ENCODE data around the gene DNAJA2.

Gene DNAJA2

DNA sequence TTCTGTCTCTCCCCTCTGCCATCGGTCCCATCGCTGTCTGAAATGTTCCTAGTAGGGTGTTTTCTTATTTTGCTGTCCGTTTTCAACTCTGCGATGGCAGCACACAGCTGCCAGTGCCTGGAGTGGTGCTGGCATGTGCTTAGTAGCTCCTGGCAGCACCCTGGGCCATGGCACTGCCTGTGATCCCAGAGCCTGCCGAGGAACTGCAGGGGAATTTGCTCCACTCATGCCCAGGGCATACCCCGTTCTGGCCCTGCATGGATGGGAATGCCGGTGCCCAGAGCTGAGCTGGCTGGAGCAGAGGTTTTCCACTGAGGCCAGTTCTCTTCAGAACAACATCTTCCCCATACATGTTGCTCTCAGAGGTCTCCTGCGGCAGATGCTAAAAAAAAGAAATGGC, 46.2 kb downstream of the DNAJA2 start:
- DNase-seq (ENCODE audit: low read depth in 3 of 3) = no peak

DNA sequence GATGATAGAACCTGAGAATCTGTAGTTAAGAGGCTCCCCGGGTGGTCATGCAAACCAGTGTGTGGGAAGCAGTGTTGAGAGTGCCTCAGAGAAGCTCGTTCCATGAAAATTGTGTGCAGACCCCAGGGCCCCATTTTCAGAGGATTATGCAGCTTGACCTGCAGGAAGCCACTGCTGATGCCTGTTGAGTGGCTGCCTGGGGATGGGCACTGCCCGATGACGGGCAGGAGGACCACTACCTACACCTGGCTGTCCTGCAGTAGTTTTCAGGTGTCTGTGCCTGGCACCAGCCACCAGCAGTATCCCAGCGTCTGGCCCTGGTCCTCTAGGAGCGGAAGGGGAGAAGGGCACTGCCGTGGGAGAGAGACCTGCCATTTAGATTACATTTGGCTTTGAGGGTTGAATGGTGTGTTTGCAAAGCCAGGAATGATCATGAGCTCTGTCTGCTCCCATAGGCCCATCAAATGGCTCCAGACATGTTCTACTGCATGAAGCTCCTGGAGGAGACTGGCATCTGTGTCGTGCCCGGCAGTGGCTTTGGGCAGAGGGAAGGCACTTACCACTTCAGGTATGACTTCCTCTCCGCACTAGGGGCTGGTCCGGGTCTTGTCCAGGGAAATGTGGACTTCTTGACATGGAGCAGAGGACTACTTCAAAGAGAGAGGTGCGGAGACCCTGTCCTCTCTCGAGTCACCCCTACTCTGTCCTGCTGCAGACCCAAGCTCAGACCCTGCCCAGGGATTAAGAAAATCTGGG, 46.8 kb downstream of the DNAJA2 start:
- no peak for DNase-seq (ENCODE audit: low read depth in 3 of 3)

DNA sequence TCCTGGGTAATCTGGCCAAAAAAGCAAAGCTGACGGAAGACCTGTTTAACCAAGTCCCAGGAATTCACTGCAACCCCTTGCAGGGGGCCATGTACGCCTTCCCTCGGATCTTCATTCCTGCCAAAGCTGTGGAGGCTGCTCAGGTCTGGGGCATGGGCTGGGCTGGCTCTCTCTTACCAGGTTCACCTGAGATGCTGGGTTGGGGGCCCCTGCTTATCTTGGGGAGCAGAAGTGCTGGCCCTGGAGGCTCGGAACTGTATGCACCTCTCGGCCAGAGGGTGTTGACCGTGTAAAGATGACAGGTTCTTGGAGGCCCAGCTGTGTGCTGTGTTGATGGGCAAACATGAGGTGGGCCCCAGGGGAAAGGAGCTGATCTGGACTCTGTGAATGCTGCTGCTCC, 49.1 kb downstream of the DNAJA2 start:
- DNase-seq (ENCODE audit: low read depth in 3 of 3) = no peak

DNA sequence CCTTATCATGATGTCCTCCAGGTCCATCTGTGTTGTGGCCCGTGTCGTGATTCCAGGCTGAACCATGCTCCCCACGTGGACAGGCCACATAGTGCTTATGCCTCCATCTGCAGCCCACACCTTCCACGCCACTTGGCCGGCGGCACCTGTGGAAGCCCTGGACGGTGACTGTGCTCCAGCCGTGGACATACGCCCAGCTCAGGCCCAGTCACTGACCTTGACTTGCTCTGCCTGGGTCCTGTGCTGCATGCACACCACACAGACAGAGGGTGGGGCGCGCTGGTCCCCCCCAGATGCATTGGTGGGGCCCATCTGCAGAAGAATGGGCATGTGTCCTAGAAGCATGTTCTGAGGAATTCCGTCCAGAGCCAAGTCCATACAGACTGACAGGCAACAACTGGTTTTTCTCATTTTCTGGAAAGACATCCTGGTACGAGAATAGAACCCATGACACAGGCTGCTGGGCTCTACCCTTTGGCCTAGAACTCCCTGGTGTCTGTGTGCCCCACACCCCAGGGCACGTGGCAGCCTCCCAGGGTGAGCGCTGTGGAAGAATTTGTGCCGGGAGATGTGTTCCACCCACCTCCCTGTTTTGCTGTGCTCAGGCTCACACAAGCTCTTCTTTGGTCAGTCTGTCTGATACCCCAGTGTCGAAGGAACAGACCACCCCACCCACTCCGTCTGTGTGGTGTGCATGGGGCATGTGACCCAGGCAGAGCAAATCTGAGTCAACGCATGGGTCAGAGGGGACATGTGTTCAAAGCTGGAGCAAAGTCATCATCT, 49.8 kb downstream of the DNAJA2 start:
- no peak for DNase-seq (ENCODE audit: low read depth in 3 of 3)

DNA sequence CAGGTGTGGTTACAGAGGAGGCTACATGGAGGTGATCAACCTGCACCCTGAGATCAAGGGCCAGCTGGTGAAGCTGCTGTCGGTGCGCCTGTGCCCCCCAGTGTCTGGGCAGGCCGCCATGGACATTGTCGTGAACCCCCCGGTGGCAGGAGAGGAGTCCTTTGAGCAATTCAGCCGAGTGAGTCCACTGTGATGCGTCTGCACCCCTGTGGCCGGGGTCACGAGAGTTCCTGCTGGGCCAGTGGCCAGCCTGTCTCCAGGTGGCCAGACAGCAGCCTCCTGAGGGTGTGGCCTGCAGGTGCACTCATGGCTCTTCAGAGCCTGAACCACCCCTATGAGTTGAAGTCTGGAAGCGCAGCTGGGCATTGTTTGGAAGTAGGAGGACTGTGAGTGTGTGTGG, 51.2 kb downstream of the DNAJA2 start:
- DNase-seq (ENCODE audit: low read depth in 3 of 3) = no peak

DNA sequence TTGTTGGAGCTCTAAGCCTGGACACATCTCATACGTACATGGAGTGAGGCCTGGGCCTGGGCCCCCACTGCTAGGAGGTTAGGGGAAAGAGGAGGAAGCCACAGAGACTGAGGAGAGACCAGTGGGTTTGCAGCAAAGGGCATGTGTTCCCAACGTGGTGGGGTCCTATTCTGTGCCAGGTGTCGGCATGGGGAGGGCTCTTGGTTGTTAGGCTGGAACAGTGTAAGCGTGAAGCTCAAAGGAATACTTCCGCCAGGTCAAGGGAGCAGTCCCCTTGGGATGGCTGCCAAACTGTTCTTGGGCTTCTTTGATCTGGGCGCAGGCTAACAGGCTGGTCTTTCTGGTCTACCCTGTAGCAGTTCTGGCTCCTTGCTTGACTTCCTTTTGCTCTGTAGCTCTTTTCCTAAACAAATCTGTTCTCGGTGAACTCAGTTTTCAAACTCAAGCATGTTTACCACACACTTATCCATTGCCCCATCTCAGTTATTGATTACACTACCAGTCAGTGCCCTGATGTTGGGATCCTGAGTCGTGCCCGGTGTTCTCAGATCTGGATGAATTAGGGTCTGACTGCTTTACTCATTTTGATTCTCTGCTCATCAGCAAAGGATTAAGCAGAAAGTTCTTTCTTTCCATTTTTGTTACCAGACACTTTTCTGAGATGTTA, 52.9 kb downstream of the DNAJA2 start:
- no peak for DNase-seq (ENCODE audit: low read depth in 3 of 3)

DNA sequence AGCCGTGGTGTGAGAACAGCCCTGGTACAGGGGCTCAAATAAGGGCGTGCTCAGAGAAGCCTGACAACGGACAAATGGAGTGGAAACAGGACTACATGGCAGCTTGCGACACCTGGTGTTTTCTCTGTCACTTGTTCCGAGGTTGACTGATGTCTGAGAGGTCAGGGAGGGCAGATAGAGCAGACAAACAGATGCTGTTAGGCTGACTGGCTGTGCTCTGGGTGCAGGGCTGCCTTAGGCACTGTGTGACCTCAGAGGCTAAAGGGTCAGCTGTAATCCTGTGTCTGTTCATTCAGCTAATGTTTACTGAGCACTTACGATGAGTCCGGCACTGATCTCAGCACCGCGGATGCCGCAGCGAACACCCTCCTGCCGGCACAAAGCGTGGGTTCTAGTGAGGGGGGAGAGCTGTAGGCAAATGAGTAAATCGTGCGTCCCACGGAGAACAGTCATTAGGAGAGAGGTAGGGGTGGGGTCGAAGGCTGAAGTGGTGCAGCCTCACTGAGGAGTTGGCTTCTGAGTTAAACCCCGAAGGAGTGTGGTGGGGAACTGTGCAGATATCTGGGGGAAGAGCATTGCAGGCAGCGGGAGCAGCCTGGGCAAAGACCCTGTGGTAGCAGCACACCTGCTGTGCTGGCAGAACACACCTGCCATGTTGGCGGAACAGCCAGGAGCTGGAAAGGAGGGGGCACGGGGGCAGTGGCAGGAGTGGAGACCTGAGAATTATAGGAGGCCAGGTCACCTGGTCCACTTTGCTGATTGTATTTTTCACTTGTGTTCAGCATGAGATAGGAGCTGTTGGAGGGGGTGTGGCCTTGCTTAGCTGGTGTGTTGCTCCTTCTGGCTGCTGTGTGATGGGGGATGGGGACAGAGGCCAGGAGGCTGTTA, 54.3 kb downstream of the DNAJA2 start:
- DNase-seq (ENCODE audit: low read depth in 3 of 3) = peak in 1 of 3 experiments; percentile 3

DNA sequence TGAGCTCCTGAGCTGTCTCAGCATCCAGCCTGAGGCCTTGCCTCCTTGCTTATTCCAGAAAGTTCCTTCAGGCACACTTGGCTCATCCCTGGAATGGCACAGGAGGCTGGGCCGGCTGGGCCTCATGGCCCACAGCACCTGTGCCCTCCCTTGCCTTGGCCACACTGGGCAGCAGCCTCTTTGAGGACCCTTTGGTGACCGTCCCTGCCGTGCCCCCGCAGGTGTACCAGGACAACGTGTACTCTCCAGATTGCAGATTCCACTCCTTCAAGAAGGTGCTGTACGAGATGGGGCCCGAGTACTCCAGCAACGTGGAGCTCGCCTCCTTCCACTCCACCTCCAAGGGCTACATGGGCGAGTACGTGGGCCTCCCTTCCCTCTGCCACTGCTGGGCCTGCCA, 55.1 kb downstream of the DNAJA2 start:
- no peak for DNase-seq (ENCODE audit: low read depth in 3 of 3)

DNA sequence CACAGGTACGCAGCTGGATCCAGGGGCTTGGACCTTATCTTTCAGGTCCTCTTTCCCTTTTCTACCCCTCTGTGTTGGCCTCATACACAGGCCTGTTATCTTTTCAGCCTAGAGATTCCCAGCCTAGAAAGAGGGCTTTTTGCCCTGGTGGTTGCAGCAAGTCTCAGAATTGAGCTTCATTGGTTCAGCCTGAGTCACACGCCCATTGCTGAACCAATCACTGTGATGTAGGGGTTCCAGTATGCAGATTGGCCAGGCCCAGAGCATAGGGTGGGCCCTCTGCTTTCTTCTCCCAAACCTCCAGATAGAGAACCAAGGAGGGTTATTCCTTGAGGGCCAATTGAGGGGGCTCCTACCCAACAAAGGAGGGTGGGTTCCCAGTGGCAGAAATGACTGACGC, 56.5 kb downstream of the DNAJA2 start:
- DNase-seq (ENCODE audit: low read depth in 3 of 3) = no peak

DNA sequence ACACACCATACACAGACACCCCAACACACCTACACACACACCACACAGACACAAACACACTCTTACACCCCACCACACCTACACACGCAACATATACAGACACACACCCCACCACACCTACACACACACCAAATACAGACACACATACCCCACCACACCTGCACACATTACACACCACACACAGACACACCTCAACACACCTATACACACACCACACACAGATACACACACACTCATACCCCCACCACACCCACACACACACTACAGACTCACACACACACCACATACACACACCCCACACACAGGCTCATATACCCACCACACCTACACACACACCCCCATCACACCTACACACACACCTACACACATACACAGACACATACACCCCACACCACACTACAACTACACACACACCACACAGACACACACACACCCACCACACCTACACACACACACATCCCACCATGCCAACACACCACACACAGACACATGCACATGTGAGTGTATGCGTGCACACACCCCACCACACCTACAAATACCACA, 57.9 kb downstream of the DNAJA2 start:
- no peak for DNase-seq (ENCODE audit: low read depth in 3 of 3)

DNA sequence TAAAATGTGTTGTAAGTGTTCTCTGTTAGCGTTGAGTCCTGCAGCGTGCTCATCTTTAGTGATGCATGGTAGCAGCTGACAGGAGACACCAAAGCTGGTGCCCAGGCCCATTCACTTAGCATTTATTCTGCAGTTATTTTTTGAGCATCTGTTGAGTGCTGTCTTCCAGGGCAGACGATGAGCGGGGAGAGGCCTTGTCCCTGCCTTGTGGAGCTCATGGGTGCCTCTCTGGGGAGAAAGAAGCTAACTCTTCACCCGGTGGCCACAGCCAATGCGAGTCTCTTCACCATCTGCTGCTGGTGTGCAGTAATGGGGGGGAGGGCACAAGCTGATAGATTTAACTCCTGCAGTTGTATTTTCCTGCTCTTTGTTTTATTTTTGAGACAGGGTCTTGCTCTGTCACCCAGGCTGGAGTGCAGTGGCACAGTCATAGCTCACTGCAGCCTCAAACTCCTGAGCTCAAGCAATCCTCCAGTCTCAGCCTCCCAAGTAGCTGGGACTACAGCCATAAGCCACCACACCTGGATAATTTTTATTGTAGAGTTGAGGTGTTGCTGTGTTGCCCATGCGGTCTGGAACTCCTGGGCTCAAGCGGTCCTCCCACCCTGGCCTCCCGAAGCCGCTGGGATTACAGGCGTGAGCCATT, 58.8 kb downstream of the DNAJA2 start:
- no peak for DNase-seq (ENCODE audit: low read depth in 3 of 3)

DNA sequence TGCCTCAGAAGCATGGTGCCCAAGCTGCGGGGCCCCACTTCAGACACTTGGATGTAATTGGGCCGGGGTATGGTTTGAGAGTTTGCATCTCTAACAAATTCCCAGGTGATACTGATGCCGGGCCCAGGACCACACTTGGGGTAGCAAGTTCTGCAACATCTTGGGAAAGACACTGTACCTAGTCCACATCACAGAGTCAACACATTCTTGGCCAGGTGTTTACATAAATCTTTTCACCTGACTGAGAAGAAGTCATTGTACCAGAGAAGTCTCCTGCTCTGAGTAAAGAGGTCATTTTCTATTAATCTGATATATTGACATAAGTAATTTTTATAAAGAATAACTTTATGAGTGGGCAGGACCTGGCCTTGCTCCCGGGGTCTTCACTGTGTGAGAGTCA, 61.8 kb downstream of the DNAJA2 start:
- no peak for DNase-seq (ENCODE audit: low read depth in 3 of 3)

DNA sequence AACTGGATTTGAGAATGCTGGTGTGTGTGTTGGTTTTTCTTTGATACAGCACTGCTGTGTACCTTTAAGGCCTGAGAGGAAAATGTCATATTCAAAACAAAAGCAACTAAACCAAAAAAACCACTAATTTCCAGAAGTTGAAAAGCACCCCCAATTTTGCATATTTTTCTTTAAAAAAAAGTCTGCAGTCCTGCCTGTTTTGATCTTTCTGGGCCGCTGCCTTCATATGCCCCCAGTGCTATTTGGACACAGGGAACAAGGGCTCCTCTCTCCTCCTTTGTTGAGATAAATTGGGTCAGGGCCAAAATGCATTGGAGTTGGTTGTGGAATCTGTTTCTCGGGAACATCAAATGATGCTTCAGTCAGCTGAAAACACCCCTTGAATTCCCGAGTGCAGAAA, 62.4 kb downstream of the DNAJA2 start:
- no peak for DNase-seq (ENCODE audit: low read depth in 3 of 3)

DNA sequence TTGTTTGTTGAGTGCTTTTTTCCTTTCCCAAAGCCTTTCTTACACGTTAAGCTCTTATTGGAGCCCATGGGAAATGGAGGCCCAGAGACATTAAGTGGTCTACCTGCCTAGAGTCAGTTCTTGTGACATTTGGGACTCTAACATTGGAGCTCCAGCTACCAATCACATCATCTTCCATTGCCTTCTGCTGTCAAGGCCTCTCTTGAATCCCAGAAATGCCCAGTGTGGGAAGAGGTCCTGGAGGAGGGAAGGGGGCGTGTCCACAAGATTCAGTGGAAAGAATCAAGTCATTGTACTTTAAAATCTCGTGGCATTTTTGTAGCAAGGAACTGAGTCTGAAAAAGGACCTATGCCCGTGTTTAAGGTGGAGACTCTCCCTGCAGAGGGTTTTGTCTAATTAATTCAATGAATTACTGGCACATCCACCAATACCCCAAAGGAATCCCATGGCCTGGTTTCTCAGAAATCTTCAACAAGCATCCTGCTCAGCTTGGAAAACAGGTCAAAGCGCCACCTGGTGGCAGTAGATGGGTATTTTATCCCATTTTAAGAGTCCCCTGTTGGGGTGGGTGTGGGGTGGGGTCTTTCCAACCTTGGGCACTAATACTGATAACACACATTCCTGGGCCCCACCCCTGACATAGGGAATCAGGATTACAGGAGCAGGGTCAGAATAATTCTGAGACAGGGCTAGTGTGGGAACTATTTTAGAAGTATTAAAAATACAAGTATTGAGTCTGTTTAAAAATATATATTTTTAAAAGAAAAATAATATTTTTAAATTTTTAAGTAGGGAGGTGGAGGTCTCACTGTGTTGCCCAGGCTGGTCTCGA, 64.7 kb downstream of the DNAJA2 start:
- DNase-seq (ENCODE audit: low read depth in 3 of 3) = peak; percentile 21 to 43 (median 35)

DNA sequence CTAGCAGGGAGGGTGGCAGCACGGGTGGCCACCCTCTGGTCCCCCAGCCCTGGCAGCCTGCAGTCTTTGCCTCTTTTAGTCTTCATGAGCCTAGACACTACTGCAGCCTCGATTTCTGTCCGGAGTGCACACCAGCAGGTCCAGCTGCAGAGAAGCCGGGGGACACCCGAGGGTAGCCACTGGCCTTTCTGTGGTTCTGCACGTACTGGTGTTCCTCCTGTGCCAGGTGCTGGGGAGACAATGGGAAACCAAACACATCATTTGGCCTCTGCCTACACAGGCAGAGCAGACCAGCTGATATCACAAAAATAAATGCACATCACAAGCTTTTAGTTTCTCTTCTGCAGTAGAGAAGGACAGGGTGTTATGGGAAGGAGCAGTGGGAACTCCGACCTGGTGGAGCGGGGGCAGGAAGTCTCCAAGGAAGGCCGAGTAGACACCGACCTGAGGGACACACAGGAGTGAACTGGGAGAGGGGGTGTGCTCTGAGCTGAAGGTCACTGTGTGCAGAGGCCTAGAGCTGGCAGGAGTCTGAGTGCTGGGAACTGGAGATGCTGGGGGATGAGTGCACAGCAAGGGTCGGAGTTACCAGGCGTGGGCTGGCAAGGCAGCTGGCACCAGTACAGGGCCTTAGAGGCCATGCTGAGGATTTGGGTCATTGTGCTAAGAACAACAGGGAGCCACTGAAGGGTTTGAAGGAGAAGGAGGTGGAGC, 66.3 kb downstream of the DNAJA2 start:
- no peak for DNase-seq (ENCODE audit: low read depth in 3 of 3)

DNA sequence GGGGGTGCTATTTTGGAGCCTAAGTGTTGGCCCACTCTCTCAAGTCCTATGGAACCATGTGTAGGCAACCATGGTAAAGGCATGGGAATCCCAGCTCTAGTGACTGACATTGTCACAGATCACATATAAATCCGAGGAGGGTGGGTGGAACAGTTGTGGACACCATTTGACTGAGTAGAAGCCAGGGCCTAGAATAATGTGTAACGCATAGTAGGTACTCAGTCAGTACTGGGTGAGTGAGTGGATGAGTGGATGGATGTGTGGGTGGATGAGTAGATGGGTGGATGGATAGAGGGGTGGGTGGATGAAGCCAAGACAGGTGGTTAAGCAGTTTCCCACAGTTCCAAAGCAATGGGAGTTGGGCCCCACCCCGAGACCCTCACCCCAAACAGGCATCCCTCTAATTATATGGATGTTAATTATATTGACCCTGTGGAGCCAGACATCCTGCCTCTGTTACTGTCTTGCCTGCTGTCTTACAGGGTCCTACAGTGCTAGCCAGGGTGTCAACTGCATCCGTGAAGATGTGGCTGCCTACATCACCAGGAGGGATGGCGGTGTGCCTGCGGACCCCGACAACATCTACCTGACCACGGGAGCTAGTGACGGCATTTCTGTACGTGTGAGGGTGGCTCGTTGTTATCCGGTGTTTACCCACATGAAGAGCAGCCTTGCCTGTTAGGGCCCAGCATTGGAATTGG, 67.0 kb downstream of the DNAJA2 start:
- no peak for DNase-seq (ENCODE audit: low read depth in 3 of 3)

Data from stimulated activated CD4-positive, alpha-beta T cell treated with anti-CD3 and anti-CD28 coated beads, TNF-alpha, amount 100 ng/mL, for 24 hours (primary cell).